ENCODE measurements around the gene BCAP29.

GRCh38 chr7:107599262-107599661 lies 19.2 kb downstream of the BCAP29 start:
- TF ChIP-seq EP300 (IDR thresholded peaks at IDR 0.05; ENCODE audit: borderline replicate concordance in 1 of 2, low read depth in 1 of 2, low read length in 1 of 2): no peak
- no peak for TF ChIP-seq NRF1 (IDR thresholded peaks at IDR 0.05; ENCODE audit: low read depth, low read length)
